GM12864 (cell line): Measurements from ENCODE around the gene SLC29A3.

Experiments used
- DNase-seq: peaks from one replicate; pipeline ENCODE4 v3.0.0-alpha.2; 2011; ENCODE audit warnings: low read depth
- H3K4me3 ChIP-seq: 2 replicates; pipeline ENCODE4 v1.5.1; 2011; ENCODE audit warnings: mild to moderate bottlenecking, low read depth, low read length, control low read depth
- TF ChIP-seq, protein P1 (sequence below): IDR thresholded peaks from 2 replicates; pipeline ENCODE4 v1.5.1; 2011; ENCODE audit warnings: low read depth, mild to moderate bottlenecking, moderate library complexity, low read length, control low read depth, inconsistent platforms; ENCODE audit errors: missing control alignments

Gene SLC29A3

DNA sequence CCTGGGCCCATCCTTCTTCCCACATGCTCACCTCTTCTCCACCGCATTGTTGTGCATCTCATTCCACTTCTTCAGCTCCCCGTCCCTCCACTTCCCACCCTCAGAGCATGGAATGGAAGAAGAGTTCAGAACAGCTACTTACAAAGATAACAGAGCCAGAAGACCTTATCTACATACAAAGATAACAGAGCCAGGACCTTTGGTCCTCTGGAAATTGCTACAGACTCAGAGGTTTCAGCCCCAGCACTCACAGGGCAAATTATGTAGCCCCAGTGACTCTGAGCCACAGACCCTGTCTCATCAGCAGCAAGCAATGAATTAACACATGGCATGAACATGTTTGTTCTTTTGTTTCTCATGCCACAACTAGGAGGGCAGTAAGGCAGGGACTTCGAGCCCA lies 28.7 kb upstream of the SLC29A3 start:
- H3K4me3 ChIP-seq = no peak overlapping the region
- TF ChIP-seq, protein P1, sequence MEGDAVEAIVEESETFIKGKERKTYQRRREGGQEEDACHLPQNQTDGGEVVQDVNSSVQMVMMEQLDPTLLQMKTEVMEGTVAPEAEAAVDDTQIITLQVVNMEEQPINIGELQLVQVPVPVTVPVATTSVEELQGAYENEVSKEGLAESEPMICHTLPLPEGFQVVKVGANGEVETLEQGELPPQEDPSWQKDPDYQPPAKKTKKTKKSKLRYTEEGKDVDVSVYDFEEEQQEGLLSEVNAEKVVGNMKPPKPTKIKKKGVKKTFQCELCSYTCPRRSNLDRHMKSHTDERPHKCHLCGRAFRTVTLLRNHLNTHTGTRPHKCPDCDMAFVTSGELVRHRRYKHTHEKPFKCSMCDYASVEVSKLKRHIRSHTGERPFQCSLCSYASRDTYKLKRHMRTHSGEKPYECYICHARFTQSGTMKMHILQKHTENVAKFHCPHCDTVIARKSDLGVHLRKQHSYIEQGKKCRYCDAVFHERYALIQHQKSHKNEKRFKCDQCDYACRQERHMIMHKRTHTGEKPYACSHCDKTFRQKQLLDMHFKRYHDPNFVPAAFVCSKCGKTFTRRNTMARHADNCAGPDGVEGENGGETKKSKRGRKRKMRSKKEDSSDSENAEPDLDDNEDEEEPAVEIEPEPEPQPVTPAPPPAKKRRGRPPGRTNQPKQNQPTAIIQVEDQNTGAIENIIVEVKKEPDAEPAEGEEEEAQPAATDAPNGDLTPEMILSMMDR = no peak
- DNase-seq = no peak

DNA sequence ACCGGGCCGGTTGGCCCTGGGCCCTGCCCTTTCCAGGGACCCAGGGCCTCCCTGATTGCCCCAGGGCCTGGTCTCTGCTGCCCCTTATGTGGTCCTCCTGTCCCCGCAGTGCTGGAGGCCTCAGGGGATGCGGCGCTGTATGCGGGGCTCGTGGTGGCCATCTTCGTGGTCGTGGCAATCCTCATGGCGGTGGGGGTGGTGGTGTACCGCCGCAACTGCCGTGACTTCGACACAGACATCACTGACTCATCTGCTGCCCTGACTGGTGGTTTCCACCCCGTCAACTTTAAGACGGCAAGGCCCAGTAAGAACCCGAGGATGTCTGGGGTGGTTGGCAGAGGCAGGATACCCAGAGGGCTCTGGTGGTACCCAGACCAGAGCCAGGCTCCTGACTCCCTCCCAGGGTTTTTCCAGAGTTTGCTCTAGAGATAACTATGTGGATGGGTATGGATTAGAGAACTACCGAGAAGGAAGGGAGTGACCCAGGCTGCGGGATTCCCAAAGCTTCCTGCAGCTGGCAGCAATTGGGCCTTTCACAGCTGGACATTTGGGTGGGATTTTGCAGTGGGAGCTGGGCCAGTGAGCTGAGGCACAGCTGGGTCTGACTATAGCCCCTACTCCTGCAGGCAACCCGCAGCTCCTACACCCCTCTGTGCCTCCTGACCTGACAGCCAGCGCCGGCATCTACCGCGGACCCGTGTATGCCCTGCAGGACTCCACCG lies 28.1 kb upstream of the SLC29A3 start:
- DNase-seq = no peak
- H3K4me3 ChIP-seq = no peak overlapping the region
- TF ChIP-seq, protein P1 = no peak

DNA sequence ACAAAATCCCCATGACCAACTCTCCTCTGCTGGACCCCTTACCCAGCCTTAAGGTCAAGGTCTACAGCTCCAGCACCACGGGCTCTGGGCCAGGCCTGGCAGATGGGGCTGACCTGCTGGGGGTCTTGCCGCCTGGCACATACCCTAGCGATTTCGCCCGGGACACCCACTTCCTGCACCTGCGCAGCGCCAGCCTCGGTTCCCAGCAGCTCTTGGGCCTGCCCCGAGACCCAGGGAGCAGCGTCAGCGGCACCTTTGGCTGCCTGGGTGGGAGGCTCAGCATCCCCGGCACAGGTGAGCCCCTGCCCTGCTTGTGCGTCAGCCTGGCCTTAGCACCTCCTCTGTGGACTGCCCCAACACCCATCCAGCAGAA lies 27.5 kb upstream of the SLC29A3 start:
- no peak for DNase-seq
- no peak overlapping the region for H3K4me3 ChIP-seq
- TF ChIP-seq, protein P1 = no peak

- H3K4me3 ChIP-seq = no peak overlapping the region
- TF ChIP-seq, protein P1 = no peak
- DNase-seq = no peak
Observed at GRCh38 chr10:71292624-71293445, 26.2 kb upstream of the SLC29A3 start.

GRCh38 chr10:71293446-71294084 lies 25.5 kb upstream of the SLC29A3 start:
- TF ChIP-seq, protein P1 = no peak
- no peak overlapping the region for H3K4me3 ChIP-seq

GRCh38 chr10:71294091-71294561 lies 24.9 kb upstream of the SLC29A3 start:
- DNase-seq = no peak

More at GRCh38 chr10:71293446-71294084, 25.5 kb upstream of the SLC29A3 start:
- no peak for DNase-seq

More at GRCh38 chr10:71294091-71294561, 24.9 kb upstream of the SLC29A3 start:
- H3K4me3 ChIP-seq = no peak overlapping the region
- TF ChIP-seq, protein P1 = no peak
